Measurements from ENCODE around the gene HUNK.

- TF ChIP-seq BACH1 (IDR thresholded peaks at IDR 0.05; ENCODE audit: low read length) (no peak), CTCF (IDR thresholded peaks at IDR 0.05; ENCODE audit: control extremely low read depth in 1 of 3, insufficient read depth in 1 of 3, low read depth in 1 of 3, low read length in 3 of 3) (no peak)
Measured at GRCh38 chr21:31921079-31921478, 48.3 kb downstream of the HUNK start.
